ENCODE data around the gene CASKIN2.
A peak's percentile ranks its signal among the peaks of the same experiment; 100 is the strongest.

CASKIN2 gene

DNA sequence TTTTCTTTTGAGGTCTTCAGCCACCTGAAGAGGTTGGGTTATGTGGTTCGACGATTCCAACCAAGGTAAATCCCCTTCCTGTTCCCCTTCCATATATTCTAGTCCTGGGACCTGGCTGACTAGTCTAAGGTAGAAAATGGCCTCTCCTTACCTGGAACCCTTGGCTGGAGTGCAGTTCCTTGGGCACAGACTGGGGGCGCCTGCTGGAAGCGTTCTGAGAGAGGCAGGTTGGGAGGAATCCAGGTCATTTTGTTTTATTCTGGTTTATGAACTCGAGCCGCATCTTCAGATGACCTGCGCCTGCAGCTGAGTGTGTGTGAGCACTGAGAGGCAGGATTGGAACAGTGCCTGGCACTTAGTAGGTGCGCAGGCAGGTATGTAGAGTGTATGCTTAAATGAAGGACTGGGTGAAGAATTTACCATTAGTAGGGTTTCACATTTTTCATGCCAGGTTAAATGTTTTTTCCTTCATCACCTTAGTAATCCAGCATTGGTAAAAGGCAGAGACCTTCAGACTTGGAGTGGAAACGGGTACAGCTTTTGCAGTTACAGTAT, 3.7 kb upstream of the CASKIN2 start:
- H4K20me1 ChIP-seq (ENCODE audit: insufficient read depth, low read length): peaks cover 6% of the 10 kb centered on the region; the same call in 1 of the 2 replicates
- no peak overlapping the region for H3K4me2 ChIP-seq (ENCODE audit: low read length)
- H3K4me1 ChIP-seq (ENCODE audit: low read length): peaks cover 24% of the 10 kb centered on the region
- TF ChIP-seq CTCF (IDR thresholded peaks at IDR 0.05; ENCODE audit: low read depth, low read length) (no peak), EZH2phosphoT487 (IDR thresholded peaks at IDR 0.05; ENCODE audit: low read depth) (no peak)
- H3K9ac ChIP-seq (ENCODE audit: low read length): no peak overlapping the region
- no peaks in the 10 kb centered on the region for H3K9me3 ChIP-seq (ENCODE audit: insufficient read depth, low read length)
- H3K4me3 ChIP-seq (ENCODE audit: low read length): no peak overlapping the region
- H3K27me3 ChIP-seq (ENCODE audit: low read depth, low read length): no peaks in the 10 kb centered on the region
- peaks cover 8% of the 10 kb centered on the region for H3K79me2 ChIP-seq (ENCODE audit: low read length)
- no peak overlapping the region for H2AFZ ChIP-seq (ENCODE audit: low read depth, low read length)
- H3K36me3 ChIP-seq (replicated peaks; ENCODE audit: low read depth, low read length): peaks cover 9% of the 10 kb centered on the region
- no peak overlapping the region for H3K27ac ChIP-seq (ENCODE audit: low read length)

DNA sequence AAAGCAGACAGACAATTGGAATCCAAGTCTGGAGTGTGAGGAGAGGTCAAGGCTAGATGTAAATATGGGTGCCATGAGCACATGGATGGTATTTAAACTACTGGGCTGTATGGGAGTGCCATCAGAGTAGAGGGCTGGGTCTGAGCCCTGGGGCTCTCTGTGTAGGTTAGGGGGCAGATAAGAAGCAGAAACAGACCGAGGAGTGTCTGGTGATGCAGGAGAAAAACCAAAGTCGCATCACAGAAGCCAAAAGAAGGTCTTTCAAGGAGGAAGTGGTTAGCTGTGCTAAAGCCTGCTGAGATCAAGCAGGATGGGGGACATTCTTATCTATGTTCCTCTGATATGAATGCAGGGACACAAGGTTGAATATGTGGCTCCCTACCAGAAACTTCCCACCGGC, 2.9 kb upstream of the CASKIN2 start:
- H3K79me2 ChIP-seq (ENCODE audit: low read length): peaks cover 8% of the 10 kb centered on the region
- H3K36me3 ChIP-seq (replicated peaks; ENCODE audit: low read depth, low read length): peaks cover 7% of the 10 kb centered on the region
- H3K4me3 ChIP-seq (ENCODE audit: low read length): no peak overlapping the region
- no peak overlapping the region for H3K27ac ChIP-seq (ENCODE audit: low read length)
- H3K9ac ChIP-seq (ENCODE audit: low read length): no peak overlapping the region
- TF ChIP-seq CTCF (IDR thresholded peaks at IDR 0.05; ENCODE audit: low read depth, low read length) (no peak), EZH2phosphoT487 (IDR thresholded peaks at IDR 0.05; ENCODE audit: low read depth) (no peak)
- peaks cover 6% of the 10 kb centered on the region; the same call in 1 of the 2 replicates for H4K20me1 ChIP-seq (ENCODE audit: insufficient read depth, low read length)
- no peaks in the 10 kb centered on the region for H3K27me3 ChIP-seq (ENCODE audit: low read depth, low read length)
- no peaks in the 10 kb centered on the region for H3K9me3 ChIP-seq (ENCODE audit: insufficient read depth, low read length)
- peaks cover 25% of the 10 kb centered on the region for H3K4me1 ChIP-seq (ENCODE audit: low read length)
- H2AFZ ChIP-seq (ENCODE audit: low read depth, low read length): no peak overlapping the region
- H3K4me2 ChIP-seq (ENCODE audit: low read length): peak overlapping the region; percentile 98

DNA sequence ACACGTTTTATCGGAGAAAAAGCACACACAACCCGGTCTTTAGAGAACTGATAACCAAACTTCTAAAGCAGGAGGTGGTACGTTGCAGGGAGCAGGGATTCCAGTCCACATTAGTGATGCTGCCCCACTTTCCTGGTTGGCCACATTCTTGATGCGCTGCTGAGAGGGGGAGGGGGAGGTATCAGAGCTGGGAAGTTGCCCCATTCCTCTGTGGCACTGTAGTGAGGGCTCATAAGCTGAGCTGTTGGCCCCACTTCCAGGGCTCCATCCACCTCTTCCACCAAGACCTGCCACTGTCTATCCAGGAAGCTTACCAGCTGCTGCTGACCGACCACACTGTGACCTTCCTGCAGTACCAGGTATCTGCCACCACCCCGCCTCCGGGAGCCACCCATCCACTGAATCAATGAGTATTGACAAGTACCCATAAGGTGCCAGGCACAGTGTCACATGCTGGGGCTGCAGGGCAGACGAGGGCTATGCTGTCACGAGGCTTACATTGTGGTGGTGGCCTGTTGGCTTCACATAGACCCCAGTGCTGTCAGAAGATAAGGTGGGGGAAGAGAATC, 2.0 kb upstream of the CASKIN2 start:
- H2AFZ ChIP-seq (ENCODE audit: low read depth, low read length): no peak overlapping the region
- H3K9me3 ChIP-seq (ENCODE audit: insufficient read depth, low read length): no peaks in the 10 kb centered on the region
- peaks cover 7% of the 10 kb centered on the region for H3K36me3 ChIP-seq (replicated peaks; ENCODE audit: low read depth, low read length)
- peak overlapping the region; percentile 89 for H3K4me3 ChIP-seq (ENCODE audit: low read length)
- TF ChIP-seq CTCF (IDR thresholded peaks at IDR 0.05; ENCODE audit: low read depth, low read length): no peak
- peaks cover 8% of the 10 kb centered on the region for H3K79me2 ChIP-seq (ENCODE audit: low read length)
- peaks cover 6% of the 10 kb centered on the region; the same call in 1 of the 2 replicates for H4K20me1 ChIP-seq (ENCODE audit: insufficient read depth, low read length)
- H3K4me2 ChIP-seq (ENCODE audit: low read length): peak overlapping the region; percentile 98
- no peak overlapping the region for H3K27ac ChIP-seq (ENCODE audit: low read length)
- peak overlapping the region; percentile 74 for H3K9ac ChIP-seq (ENCODE audit: low read length)
- no peaks in the 10 kb centered on the region for H3K27me3 ChIP-seq (ENCODE audit: low read depth, low read length)
- H3K4me1 ChIP-seq (ENCODE audit: low read length): peaks cover 25% of the 10 kb centered on the region

DNA sequence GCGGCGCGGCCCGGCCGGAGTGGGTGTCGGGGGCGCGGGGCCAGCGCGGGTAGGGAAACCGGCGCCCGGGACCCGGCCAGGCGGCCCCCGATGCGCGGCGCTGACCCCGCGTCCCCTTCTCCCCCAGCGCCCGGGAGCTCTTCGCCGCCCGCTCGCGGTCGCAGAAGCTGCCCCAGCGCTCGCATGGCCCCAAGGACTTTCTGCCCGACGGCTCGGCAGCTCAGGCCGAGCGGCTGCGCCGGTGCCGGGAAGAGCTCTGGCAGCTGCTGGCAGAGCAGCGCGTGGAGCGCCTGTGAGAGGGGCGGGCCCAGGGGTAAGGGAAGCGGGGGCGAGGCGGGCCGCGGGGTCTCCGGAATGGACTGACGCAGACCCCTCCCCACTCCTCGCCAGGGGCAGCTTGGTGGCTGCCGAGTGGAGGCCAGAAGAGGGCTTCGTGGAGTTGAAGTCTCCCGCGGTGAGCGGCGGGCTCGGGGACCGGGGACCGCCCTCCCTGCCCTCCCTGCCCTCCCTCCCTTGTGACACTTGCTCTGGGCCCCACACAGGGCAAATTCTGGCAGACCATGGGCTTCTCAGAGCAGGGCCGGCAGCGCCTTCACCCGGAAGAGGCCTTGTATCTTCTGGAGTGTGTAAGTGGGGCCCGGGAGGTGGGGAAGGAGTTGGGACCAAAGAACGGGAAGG, 1.4 kb upstream of the CASKIN2 start:
- Histone ChIP-seq H3K79me2 (ENCODE audit: low read length) (peaks cover 8% of the 10 kb centered on the region), H3K36me3 (replicated peaks; ENCODE audit: low read depth, low read length) (peaks cover 7% of the 10 kb centered on the region), H4K20me1 (ENCODE audit: insufficient read depth, low read length) (peaks cover 6% of the 10 kb centered on the region; the same call in 1 of the 2 replicates), H3K4me1 (ENCODE audit: low read length) (peaks cover 25% of the 10 kb centered on the region), H3K27me3 (ENCODE audit: low read depth, low read length) (no peaks in the 10 kb centered on the region), H3K27ac (ENCODE audit: low read length) (no peak overlapping the region), H3K9ac (ENCODE audit: low read length) (peak overlapping the region; percentile 74), H3K4me3 (ENCODE audit: low read length) (peak overlapping the region; percentile 89), H3K4me2 (ENCODE audit: low read length) (peak overlapping the region; percentile 98), H3K9me3 (ENCODE audit: insufficient read depth, low read length) (no peaks in the 10 kb centered on the region), H2AFZ (ENCODE audit: low read depth, low read length) (no peak overlapping the region)
- no peak for TF ChIP-seq CTCF (IDR thresholded peaks at IDR 0.05; ENCODE audit: low read depth, low read length)
- TF ChIP-seq EZH2phosphoT487 (IDR thresholded peaks at IDR 0.05; ENCODE audit: low read depth): no peak

Data from OCI-LY3 (cell line).